B cell (primary cell): ENCODE results near the gene PHF21A. TPM values are rescaled to one million over a fixed set of nuclear protein-coding genes. Genes with fewer than 3 reads are reported as not detected.
A peak's percentile ranks its signal among the peaks of the same experiment; 100 is the strongest.

Experiments used
- ATAC-seq: fragments of 200-7000 bp; cut with Tn5 transposase; one replicate; pipeline ENCODE4 v1.10.0; 2021; ENCODE audit warnings: low read depth, mild to moderate bottlenecking, moderate number of reproducible peaks, moderate library complexity
- CTCF ChIA-PET: fragments of 350-600 bp; sonication (Branson Sonifier 250); formaldehyde crosslinking; loops from one replicate; lab custom pipeline; 2021; ENCODE audit warnings: antibody characterized with exemption, inconsistent platforms; lab: Charles Lee
- POLR2A ChIA-PET: fragments of 350-600 bp; sonication (Branson Sonifier 250); formaldehyde crosslinking; loops from one replicate; lab custom pipeline; 2021; ENCODE audit warnings: antibody characterized with exemption; lab: Charles Lee
- DNase-seq: peaks from one replicate; pipeline ENCODE4 v3.0.0; 2013
- H2AFZ ChIP-seq: 2 replicates; pipeline ENCODE4 v1.6.1; 2012; ENCODE audit warnings: mild to moderate bottlenecking, low read depth, low read length; ENCODE audit not compliant: insufficient read depth, poor library complexity, severe bottlenecking
- H3K27ac ChIP-seq, 2 donors: 1 replicate in 1 of 2; 2 replicates in 1 of 2; pipeline ENCODE4 v1.5.1; 2012 to 2013; ENCODE audit warnings: low read length in 2 of 2, mild to moderate bottlenecking in 2 of 2, moderate library complexity in 1 of 2
- H3K27me3 ChIP-seq, 4 experiments: fragments of 200-600 bp in 1 of 4; sonication (generic) in 1 of 4; replicated peaks in 1 of 4; 1 replicate in 2 of 4; 2 replicates in 2 of 4; pipeline versions ENCODE4 v1.6.1 to v1.7.0; 2013 to 2016; ENCODE audit warnings: low read length in 3 of 4, mild to moderate bottlenecking in 2 of 4, mixed read lengths in 1 of 4, moderate library complexity in 1 of 4; ENCODE audit not compliant: insufficient read depth in 4 of 4, control insufficient read depth in 3 of 4; ENCODE audit errors: control extremely low read depth in 1 of 4
- H3K36me3 ChIP-seq, 2 experiments: replicated peaks in 1 of 2; 1 replicate in 1 of 2; 2 replicates in 1 of 2; pipeline versions ENCODE4 v1.6.1 to v1.7.1; 2013; ENCODE audit warnings: low read length in 1 of 2; ENCODE audit not compliant: insufficient read depth in 2 of 2, control insufficient read depth in 1 of 2; ENCODE audit errors: control extremely low read depth in 1 of 2, extremely low read depth in 1 of 2
- H3K4me1 ChIP-seq, 2 donors: fragments of 200-600 bp in 1 of 2; sonication (generic) in 1 of 2; 1 replicate in 1 of 2; 2 replicates in 1 of 2; pipeline versions ENCODE4 v1.5.1 to v1.6.1; 2013 to 2017; ENCODE audit warnings: low read length in 2 of 2; ENCODE audit not compliant: control insufficient read depth in 2 of 2, insufficient read depth in 2 of 2
- H3K4me2 ChIP-seq: replicated peaks from 2 replicates; pipeline ENCODE3; 2012; ENCODE audit warnings: mild to moderate bottlenecking, low read depth, low read length; ENCODE audit not compliant: poor library complexity, severe bottlenecking
- H3K4me3 ChIP-seq, 5 experiments: fragments of 200-600 bp in 1 of 5; sonication (generic) in 1 of 5; 1 replicate in 3 of 5; 2 replicates in 2 of 5; pipeline versions ENCODE4 v1.5.1 to v1.7.0; 2011 to 2016; ENCODE audit warnings: low read length in 4 of 5, mild to moderate bottlenecking in 4 of 5, low read depth in 2 of 5, control low read depth in 1 of 5, moderate library complexity in 1 of 5; ENCODE audit not compliant: insufficient read depth in 1 of 5; ENCODE audit errors: control extremely low read depth in 1 of 5, extremely low read depth in 1 of 5
- H3K79me2 ChIP-seq: fragments of 200-600 bp; sonication (generic); one replicate; pipeline ENCODE4 v1.6.0; 2016; ENCODE audit warnings: low read length; ENCODE audit not compliant: control insufficient read depth, insufficient read depth
- H3K9ac ChIP-seq: fragments of 200-600 bp; sonication (generic); 2 replicates; pipeline ENCODE4 v1.6.1; 2017; ENCODE audit warnings: mild to moderate bottlenecking, low read length, moderate library complexity
- H3K9me3 ChIP-seq, 3 donors: one replicate each; pipeline versions ENCODE4 v1.6.1 to v1.7.1; 2013; ENCODE audit warnings: low read length in 2 of 3; ENCODE audit not compliant: control insufficient read depth in 2 of 3, insufficient read depth in 1 of 3; ENCODE audit errors: control extremely low read depth in 1 of 3
- H4K20me1 ChIP-seq: 2 replicates; pipeline ENCODE4 v1.6.0; 2012; ENCODE audit warnings: mild to moderate bottlenecking, low read length; ENCODE audit not compliant: insufficient read depth, control insufficient read depth, poor library complexity, severe bottlenecking
- H3K27ac Mint-ChIP-seq: one replicate; pipeline ENCODE4 v1.8.0; 2021; ENCODE audit warnings: mixed read lengths
- H3K27me3 Mint-ChIP-seq: one replicate; pipeline ENCODE4 v1.8.0; 2021; ENCODE audit warnings: mixed read lengths
- H3K4me1 Mint-ChIP-seq: one replicate; pipeline ENCODE4 v1.8.0; 2021; ENCODE audit warnings: mixed read lengths
- H3K4me3 Mint-ChIP-seq: one replicate; pipeline ENCODE4 v1.8.0; 2021; ENCODE audit warnings: mixed read lengths
- H3K9me3 Mint-ChIP-seq: one replicate; pipeline ENCODE4 v1.8.0; 2022; ENCODE audit warnings: mixed read lengths; ENCODE audit not compliant: insufficient read depth
- CTCF ChIP-seq: fragments of 200-600 bp; IDR thresholded peaks from one replicate; pipeline ENCODE4 v1.8.0; 2022; ENCODE audit warnings: antibody characterized with exemption, mild to moderate bottlenecking
- EZH2 ChIP-seq: IDR thresholded peaks from 2 replicates; pipeline ENCODE4 v1.6.1; 2012; ENCODE audit warnings: borderline replicate concordance, low read depth, mild to moderate bottlenecking, moderate library complexity, low read length; ENCODE audit not compliant: insufficient read depth, poor library complexity, severe bottlenecking
- WGBS: methylation state at CpG from one replicate; pipeline ENCODE4 v1.1.5; 2013; ENCODE audit warnings: missing lambda C conversion rate; ENCODE audit not compliant: insufficient coverage; 5-methylcytosine and 5-hydroxymethylcytosine counted together
- intact Hi-C: fragments of 100-400 bp; cut with micrococcal nuclease; formaldehyde crosslinking; loops from one replicate; pipeline ENCODE4 v1.10.0; 2022
- polyA plus RNA-seq: library from polyadenylated mRNA; depleted of rRNA; stranded (reverse); fragments of >200 nt; gene quantifications from 2 replicates; pipeline ENCODE4 v1.2.3, GENCODE V29; 2012
- total RNA-seq, 2 donors: library from RNA; stranded (reverse); fragments of 120-200 nt in 1 of 2; gene quantifications; 1 replicate in 1 of 2; 2 replicates in 1 of 2; pipeline versions ENCODE4 v1.2.3 to v1.2.4, GENCODE V29; 2013 to 2022

The PHF21A gene
- total and polyA plus RNA-seq, 2 donors (not counting 1 experiment from before 2014, with no cell fraction given), result 41.9 to 103 TPM

- no peaks in the 10 kb centered on the region for H3K9me3 ChIP-seq
- DNase-seq (peak; percentile 21), ATAC-seq (no peak)
- intact Hi-C loops, result no loop called here
- ChIA-PET POLR2A (interaction anchor here (0.6 to 0.7 kb wide), 2 partner anchors 12 to 1709 kb away, joined by 3 to 4 read pairs; no protein-coding TSS in a partner anchor), CTCF (interaction anchor here (1.2 kb wide), 1 partner anchor 135 kb away, joined by 3 read pairs; no protein-coding TSS in a partner anchor)
- WGBS, result no CpG with 5 or more reads among the region's 1 CpG
- H3K27ac Mint-ChIP-seq, result peak overlapping the region; percentile 69
- no peaks in the 10 kb centered on the region for H3K27me3 Mint-ChIP-seq
- H3K79me2 ChIP-seq, result peaks cover 90% of the 10 kb centered on the region
- H3K27ac ChIP-seq, result peak overlapping the region in 1 of 2 donors; percentile 74
- H3K4me3 Mint-ChIP-seq, result peak overlapping the region; percentile 72
- H3K27me3 ChIP-seq, result no peaks in the 10 kb centered on the region
- peak overlapping the region; percentile 65 for H3K4me2 ChIP-seq
- no peaks in the 10 kb centered on the region for H3K9me3 Mint-ChIP-seq
- no peak for TF ChIP-seq CTCF
- TF ChIP-seq EZH2, result no peak
- peaks cover 47% of the 10 kb centered on the region for H3K4me1 Mint-ChIP-seq
- peak overlapping the region in 3 of 5 experiments; percentile 2 to 25 (median 21) for H3K4me3 ChIP-seq
- peaks cover 56% of the 10 kb centered on the region for H4K20me1 ChIP-seq
- H3K9ac ChIP-seq, result peak overlapping the region; percentile 52
- peak overlapping the region; percentile 31 for H2AFZ ChIP-seq
- H3K4me1 ChIP-seq, result peaks cover 14 to 24% of the 10 kb centered on the region in 2 donors
- no peaks in the 10 kb centered on the region for H3K36me3 ChIP-seq
Measured at GRCh38 chr11:46099963-46100316, 21.3 kb downstream of the PHF21A start.

GRCh38 chr11:46090375-46090774 lies 30.9 kb downstream of the PHF21A start:
- CTCF ChIA-PET, result no interaction called here
- DNase-seq (no peak), ATAC-seq (no peak)
- Histone ChIP-seq H3K27me3 (no peaks in the 10 kb centered on the region), H4K20me1 (peaks cover 27% of the 10 kb centered on the region), H2AFZ (no peak overlapping the region), H3K4me3 (no peak overlapping the region), H3K79me2 (peaks cover 23% of the 10 kb centered on the region), H3K4me1 (no peaks in the 10 kb centered on the region), H3K4me2 (no peak overlapping the region), H3K36me3 (peaks cover 3 to 4% of the 10 kb centered on the region in 2 experiments), H3K9ac (no peak overlapping the region), H3K27ac (no peak overlapping the region), H3K9me3 (no peaks in the 10 kb centered on the region)
- no peaks in the 10 kb centered on the region for H3K9me3 Mint-ChIP-seq
- POLR2A ChIA-PET, result interaction anchor here (0.6 kb wide), 1 partner anchor 175 kb away, joined by 8 read pairs; no protein-coding TSS in a partner anchor
- intact Hi-C loops, result no loop called here
- H3K27me3 Mint-ChIP-seq, result no peaks in the 10 kb centered on the region
- no peak overlapping the region for H3K4me3 Mint-ChIP-seq
- TF ChIP-seq EZH2 (no peak), CTCF (no peak)
- no CpG with 5 or more reads among the region's 1 CpG for WGBS
- no peak overlapping the region for H3K27ac Mint-ChIP-seq
- H3K4me1 Mint-ChIP-seq, result no peaks in the 10 kb centered on the region
